ENCODE data around the gene GALNT3. TPM values are rescaled to one million over a fixed set of nuclear protein-coding genes. Genes with fewer than 3 reads are reported as not detected.

GALNT3 gene
- total RNA-seq, 1 experiment from 2014 or later: 0.23 TPM

DNA sequence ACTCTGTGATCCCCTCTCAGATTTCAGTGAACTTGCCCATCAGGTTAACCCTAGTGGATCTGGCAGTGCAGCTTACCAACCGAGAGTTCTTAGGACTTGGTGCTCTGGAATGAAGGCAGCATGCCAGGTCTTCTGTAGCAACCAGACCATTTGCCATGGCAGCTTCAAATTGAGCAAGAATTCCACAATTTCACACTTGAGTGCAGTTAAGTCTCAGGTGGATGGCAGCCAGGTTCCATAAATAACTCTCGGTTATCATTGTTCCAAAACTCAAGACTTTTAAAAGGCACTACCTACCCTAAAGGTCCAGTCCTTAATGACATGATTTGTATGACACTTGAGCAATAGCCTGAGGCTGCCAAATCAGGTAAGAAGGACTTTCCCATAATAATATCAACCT lies 48.1 kb downstream of the GALNT3 start:
- peak; percentile 14 for DNase-seq (ENCODE audit: low spot score)

- no peak for DNase-seq (ENCODE audit: low spot score)
Observed at GRCh38 chr2:165743442-165743841, 50.6 kb downstream of the GALNT3 start.

DNA sequence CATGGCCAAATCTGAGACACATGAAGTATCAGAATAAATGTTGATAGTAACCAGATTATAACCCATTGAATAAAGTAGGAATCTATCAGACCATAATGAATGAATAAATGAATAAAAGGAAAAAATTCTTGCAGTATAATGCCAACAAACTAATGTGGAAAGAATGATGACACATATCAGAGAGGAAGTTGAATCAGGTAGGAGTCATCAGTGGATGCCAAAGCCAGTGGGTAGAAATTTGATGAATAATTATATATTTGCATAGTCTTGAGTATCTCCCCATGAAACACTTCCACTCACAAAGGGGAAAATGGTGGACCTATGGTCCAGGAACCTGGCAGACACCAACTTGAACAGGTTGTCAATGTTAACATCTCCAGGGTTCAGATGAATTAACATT lies 68.6 kb downstream of the GALNT3 start:
- DNase-seq (ENCODE audit: low spot score): no peak

- peak; percentile 87 for DNase-seq (ENCODE audit: low spot score)
Observed at GRCh38 chr2:165720511-165720910, 73.5 kb downstream of the GALNT3 start.

DNA sequence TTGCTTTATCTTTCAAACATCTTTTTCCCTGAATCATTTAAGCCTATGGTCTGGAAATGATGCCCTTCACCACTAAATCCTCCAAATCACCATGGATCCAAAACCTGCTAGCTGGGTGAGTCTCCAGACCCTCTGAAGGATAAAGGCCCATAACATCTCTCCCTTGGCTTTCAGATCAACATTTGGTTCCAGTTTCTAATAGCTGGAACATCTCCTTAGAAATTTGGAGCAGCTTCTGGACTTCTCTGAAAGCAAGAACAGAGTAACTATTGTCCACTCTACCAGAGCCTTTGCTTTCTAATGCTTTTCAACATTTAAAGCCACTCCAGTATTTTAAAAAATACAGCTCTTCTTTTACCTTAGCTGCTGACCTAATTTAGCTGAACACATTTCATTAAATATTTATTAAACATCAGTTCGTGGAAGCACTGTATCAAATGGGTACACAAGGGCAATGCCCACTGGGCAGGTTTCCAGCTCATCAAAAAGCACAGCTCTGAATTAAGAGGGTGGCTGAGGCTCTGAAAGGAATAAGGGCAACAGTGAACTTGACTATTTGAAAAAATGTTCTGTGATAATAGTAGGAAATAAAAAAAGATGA lies 75.3 kb downstream of the GALNT3 start:
- no peak for DNase-seq (ENCODE audit: low spot score)

DNA sequence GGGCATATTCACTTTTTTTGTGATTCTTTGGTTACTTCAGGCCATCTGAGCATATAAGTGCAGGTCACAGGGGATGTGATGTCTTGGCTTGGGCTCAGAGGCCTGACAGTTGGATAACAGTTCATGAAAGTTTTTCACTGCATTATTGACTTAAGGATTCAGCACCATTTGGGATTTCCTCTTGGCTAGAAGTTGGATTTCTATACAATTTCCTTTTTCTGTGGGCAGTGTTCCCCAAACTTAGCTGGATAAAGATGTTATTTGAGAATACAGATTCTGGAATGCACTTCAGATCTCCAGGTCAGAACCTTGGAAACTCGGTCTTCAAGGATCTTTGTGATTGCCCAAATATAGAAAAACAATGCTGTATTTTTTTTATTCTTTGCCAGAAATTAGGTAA lies 78.0 kb downstream of the GALNT3 start:
- no peak for DNase-seq (ENCODE audit: low spot score)

DNA sequence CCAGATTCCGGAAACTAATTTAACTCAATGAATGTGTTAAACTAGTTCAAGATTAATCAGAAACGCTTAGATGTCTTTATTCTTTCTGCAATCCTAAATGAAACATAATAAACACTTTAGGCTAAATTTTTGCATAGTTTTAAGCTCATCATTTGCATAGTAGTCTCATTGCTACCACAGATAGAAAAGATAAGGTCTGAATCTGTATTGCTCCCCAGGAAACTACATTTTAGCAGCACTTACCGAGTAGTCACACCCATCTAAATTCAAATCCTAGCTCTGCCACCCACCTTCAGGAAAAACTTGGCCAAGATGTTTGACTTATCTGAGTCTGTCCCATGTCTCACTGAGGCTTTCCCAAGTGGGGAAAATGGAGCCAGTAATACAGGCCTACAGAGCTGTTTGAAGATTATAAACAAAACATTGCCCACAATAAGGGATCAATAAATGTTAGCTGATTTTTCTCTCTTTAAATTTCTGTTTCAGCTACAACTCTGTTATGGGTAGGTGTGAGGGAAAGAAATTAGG lies 87.0 kb downstream of the GALNT3 start:
- DNase-seq (ENCODE audit: low spot score): no peak

DNA sequence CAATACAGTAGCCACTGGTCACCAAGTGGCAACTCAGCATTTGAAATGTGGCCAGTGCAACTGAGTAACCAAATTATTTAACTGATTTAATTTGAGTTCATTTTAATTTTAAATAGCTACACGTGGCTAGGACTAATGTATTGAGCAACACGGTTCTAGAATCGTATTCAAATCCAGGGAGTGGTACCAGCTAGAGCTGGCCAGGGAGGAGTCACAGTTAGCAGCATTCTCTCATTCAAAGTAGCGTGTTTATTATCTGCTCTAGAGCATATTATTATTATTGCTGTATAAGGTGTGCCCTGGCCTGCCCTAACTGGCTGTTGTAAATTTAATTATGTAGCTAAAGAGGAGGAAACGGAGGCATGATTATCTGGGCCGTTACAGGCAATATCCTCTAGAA lies 92.9 kb downstream of the GALNT3 start:
- DNase-seq (ENCODE audit: low spot score): no peak

GRCh38 chr2:165700531-165700930 lies 93.5 kb downstream of the GALNT3 start:
- no peak for DNase-seq (ENCODE audit: low spot score)

- DNase-seq (ENCODE audit: low spot score): no peak
Observed at GRCh38 chr2:165699946-165700345, 94.1 kb downstream of the GALNT3 start.

DNA sequence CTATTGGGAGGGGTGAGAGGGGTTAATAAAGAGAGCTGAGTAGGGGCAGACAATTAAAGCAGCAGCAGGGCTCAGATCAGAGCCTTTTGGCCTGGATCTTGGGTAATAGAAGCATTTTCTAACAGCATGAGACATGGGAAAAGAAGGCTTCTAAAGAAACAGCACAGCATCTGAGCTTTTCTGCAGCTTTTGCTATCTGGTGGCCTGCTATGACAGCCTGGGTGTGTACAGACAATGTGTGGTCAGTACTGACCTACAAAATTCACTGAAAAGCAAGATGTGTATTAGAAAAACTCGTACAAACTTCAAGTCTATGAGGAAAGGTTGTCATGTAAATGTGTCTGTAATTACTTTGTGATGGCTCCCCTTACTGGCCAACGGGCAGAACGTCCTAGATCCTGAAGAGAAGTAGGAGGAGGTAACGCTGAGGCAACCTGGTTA lies 95.6 kb downstream of the GALNT3 start:
- DNase-seq (ENCODE audit: low spot score): peak; percentile 63

GRCh38 chr2:165697748-165698443 lies 96.2 kb downstream of the GALNT3 start:
- DNase-seq (ENCODE audit: low spot score): no peak

Other genes starting within 250 kb of the GALNT3 start
- 7.1 and 9.4 TPM in 2 replicates for gene TTC21B, start 159.5 kb upstream of the GALNT3 start, total RNA-seq (2014; rRNA removed; shearing (Covaris generic))